HG03135 (cell line): Measurements from ENCODE around the gene SLC45A3.

ENCODE experiments used
- ATAC-seq: cut with Tn5 transposase; IDR thresholded peaks from one replicate; pipeline ENCODE4 v1.9.1; 2021; ENCODE audit warnings: mild to moderate bottlenecking, moderate library complexity; ENCODE audit not compliant: unreplicated experiment

The SLC45A3 gene

DNA sequence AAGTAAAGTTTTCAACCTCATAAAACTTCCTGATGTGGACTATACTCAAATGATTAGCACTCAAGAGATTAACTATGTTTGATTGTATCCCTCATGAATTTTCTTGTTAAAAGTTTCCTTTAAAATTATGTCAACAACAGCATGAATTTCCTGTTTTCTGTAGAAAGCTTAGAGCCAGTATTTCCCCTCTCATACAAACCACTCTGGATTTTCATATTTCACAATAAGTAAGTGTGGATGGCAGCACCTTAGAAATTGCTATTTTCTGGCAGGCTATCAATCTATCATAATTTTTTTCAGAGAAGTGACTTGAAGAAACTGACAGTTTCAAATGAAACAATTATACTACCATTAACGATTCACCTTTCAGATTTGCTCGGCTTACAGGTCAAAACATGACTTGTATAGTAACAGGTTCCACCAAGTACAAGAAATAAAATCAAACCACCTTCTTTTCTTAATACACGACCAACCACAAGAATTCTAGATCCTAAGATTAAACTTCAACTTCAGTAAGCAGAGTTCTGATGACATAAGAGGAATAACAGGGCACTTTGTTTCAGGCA, 69.3 kb downstream of the SLC45A3 start:
- ATAC-seq = no peak

DNA sequence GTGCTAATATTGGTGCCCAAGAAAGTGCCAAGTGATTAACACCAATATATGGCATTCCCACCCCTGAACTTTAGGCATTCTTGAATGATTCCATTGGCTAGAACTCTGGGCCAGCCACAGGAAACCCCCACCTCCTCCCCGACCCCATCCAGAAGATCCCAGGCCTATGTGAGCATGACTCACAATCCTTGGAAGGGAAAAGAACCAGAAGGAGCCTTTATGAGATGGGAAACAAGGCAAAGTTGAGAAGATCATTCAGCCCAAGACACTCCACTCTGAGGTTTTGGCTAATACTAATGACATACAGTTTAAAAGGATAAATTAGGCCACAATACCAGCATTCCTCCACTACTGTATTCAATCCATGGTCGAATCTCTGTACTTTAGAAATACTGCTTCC, 70.3 kb downstream of the SLC45A3 start:
- ATAC-seq = no peak
